NCI-H1694 (cell line): ENCODE results near the gene SULT1C2.

Experiments
- DNase-seq: peaks from one replicate; lab custom pipeline; 2025; lab: John Stamatoyannopoulos, UW

SULT1C2 gene

GRCh38 chr2:108293850-108294249 lies 5.2 kb downstream of the SULT1C2 start:
- DNase-seq: no peak

- DNase-seq: no peak
Measured at GRCh38 chr2:108297436-108298141, 8.9 kb downstream of the SULT1C2 start.

- no peak for DNase-seq
Measured at GRCh38 chr2:108301558-108301957, 12.9 kb downstream of the SULT1C2 start.

GRCh38 chr2:108304975-108305374 lies 16.3 kb downstream of the SULT1C2 start:
- no peak for DNase-seq

- DNase-seq: no peak
Measured at GRCh38 chr2:108305901-108306300, 17.2 kb downstream of the SULT1C2 start.

GRCh38 chr2:108309903-108310302 lies 21.2 kb downstream of the SULT1C2 start:
- no peak for DNase-seq

GRCh38 chr2:108314586-108315296 lies 26.0 kb downstream of the SULT1C2 start:
- no peak for DNase-seq

GRCh38 chr2:108315444-108315934 lies 26.8 kb downstream of the SULT1C2 start:
- no peak for DNase-seq

- DNase-seq: no peak
Measured at GRCh38 chr2:108316033-108316432, 27.3 kb downstream of the SULT1C2 start.

GRCh38 chr2:108316461-108317258 lies 28.0 kb downstream of the SULT1C2 start:
- DNase-seq: no peak

GRCh38 chr2:108320326-108320922 lies 31.7 kb downstream of the SULT1C2 start:
- DNase-seq: no peak

- DNase-seq: no peak
Measured at GRCh38 chr2:108323619-108324018, 34.9 kb downstream of the SULT1C2 start.

GRCh38 chr2:108324531-108325255 lies 36.0 kb downstream of the SULT1C2 start:
- DNase-seq: no peak

GRCh38 chr2:108325756-108326155 lies 37.1 kb downstream of the SULT1C2 start:
- DNase-seq: no peak

GRCh38 chr2:108329771-108330170 lies 41.1 kb downstream of the SULT1C2 start:
- DNase-seq: no peak

- DNase-seq: no peak
Measured at GRCh38 chr2:108330979-108331378, 42.3 kb downstream of the SULT1C2 start.

GRCh38 chr2:108345951-108346350 lies 57.3 kb downstream of the SULT1C2 start:
- no peak for DNase-seq

- no peak for DNase-seq
Measured at GRCh38 chr2:108346827-108347226, 58.1 kb downstream of the SULT1C2 start.

- DNase-seq: no peak
Measured at GRCh38 chr2:108347786-108348185, 59.1 kb downstream of the SULT1C2 start.

GRCh38 chr2:108348816-108349570 lies 60.3 kb downstream of the SULT1C2 start:
- DNase-seq: no peak

- no peak for DNase-seq
Measured at GRCh38 chr2:108349571-108349928, 60.9 kb downstream of the SULT1C2 start.
